ENCODE measurements around the gene SEPTIN5. TPM values are rescaled to one million over a fixed set of nuclear protein-coding genes. Genes with fewer than 3 reads are reported as not detected.

SEPTIN5 gene
- total RNA-seq, 1 experiment from 2014 or later: 2.0 TPM

DNA sequence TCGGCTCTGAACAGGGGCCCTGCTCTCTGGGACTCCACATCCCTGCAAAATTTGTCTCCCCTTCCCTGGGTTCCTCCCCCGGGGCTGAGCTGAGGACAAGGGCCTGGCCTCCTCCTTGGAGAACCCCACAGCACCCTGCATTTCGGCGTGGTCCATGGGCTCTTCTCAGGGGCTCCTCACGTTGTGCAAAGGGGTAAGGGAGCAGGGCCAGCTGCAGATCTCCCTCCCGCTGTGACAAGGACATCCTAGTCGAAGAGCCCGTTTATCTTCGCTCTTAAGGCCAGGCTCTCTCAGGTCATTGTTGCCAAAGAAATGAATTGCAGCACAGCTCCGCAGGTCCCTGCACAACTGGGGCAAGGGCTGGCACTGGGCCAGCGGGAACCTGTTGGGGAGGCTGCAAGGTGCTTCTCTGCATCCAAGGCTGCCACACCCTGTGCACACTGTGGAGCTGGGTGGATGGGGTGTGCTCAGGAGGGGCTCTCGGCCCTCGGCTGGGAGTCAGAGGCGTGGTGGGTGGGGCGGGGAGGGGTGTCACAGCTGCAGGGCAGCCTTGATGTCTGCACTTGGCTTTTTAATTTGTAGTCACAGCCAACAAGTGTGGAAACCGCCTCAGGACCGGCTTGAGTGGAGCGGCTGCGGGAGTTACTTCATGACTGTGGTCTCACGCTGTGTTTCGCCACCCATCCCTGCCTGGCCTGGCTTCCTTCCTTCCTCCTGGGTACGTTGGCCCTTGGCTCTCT lies 26.6 kb upstream of the SEPTIN5 start:
- ChIA-PET POLR2A (ENCODE audit: unreplicated experiment) (no interaction called here), CTCF (no interaction called here)
- H3K36me3 ChIP-seq (ENCODE audit: low read depth): no peaks in the 10 kb centered on the region
- DNase-seq: peak; percentile 57 to 78
- peaks cover 12% of the 10 kb centered on the region for H3F3A ChIP-seq (ENCODE audit: insufficient read depth, low read depth)
- no peaks in the 10 kb centered on the region for H3K27me3 ChIP-seq (ENCODE audit: insufficient read depth, low read depth)
- H3K27ac ChIP-seq: 0 out of 2 replicates have a peak overlapping the region, but pooled peaks have one; percentile 19
- no peak overlapping the region for H3K4me3 ChIP-seq
- no TSS peak for BruUV-seq (replicated peaks)
- H3K79me2 ChIP-seq (ENCODE audit: low read depth): no peaks in the 10 kb centered on the region
- no peaks in the 10 kb centered on the region for H4K20me1 ChIP-seq (ENCODE audit: insufficient read depth)
- peaks cover 39% of the 10 kb centered on the region for H3K4me1 ChIP-seq (replicated peaks; ENCODE audit: insufficient read depth)
- intact Hi-C loops (cut with micrococcal nuclease; ENCODE audit: unreplicated experiment): no loop called here
- no peaks in the 10 kb centered on the region for H3K9me3 ChIP-seq (ENCODE audit: insufficient read depth, low read depth)
- no peaks in the 10 kb centered on the region for H3K9me2 ChIP-seq (ENCODE audit: insufficient read depth)
- H2AFZ ChIP-seq: no peak overlapping the region
- H3K4me2 ChIP-seq: peak overlapping the region; percentile 42
- no peak for TF ChIP-seq EZH2 (IDR thresholded peaks at IDR 0.05; ENCODE audit: low read depth)
- TF ChIP-seq, protein P1, sequence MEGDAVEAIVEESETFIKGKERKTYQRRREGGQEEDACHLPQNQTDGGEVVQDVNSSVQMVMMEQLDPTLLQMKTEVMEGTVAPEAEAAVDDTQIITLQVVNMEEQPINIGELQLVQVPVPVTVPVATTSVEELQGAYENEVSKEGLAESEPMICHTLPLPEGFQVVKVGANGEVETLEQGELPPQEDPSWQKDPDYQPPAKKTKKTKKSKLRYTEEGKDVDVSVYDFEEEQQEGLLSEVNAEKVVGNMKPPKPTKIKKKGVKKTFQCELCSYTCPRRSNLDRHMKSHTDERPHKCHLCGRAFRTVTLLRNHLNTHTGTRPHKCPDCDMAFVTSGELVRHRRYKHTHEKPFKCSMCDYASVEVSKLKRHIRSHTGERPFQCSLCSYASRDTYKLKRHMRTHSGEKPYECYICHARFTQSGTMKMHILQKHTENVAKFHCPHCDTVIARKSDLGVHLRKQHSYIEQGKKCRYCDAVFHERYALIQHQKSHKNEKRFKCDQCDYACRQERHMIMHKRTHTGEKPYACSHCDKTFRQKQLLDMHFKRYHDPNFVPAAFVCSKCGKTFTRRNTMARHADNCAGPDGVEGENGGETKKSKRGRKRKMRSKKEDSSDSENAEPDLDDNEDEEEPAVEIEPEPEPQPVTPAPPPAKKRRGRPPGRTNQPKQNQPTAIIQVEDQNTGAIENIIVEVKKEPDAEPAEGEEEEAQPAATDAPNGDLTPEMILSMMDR (conservative IDR thresholded peaks at IDR 0.05): no peak

DNA sequence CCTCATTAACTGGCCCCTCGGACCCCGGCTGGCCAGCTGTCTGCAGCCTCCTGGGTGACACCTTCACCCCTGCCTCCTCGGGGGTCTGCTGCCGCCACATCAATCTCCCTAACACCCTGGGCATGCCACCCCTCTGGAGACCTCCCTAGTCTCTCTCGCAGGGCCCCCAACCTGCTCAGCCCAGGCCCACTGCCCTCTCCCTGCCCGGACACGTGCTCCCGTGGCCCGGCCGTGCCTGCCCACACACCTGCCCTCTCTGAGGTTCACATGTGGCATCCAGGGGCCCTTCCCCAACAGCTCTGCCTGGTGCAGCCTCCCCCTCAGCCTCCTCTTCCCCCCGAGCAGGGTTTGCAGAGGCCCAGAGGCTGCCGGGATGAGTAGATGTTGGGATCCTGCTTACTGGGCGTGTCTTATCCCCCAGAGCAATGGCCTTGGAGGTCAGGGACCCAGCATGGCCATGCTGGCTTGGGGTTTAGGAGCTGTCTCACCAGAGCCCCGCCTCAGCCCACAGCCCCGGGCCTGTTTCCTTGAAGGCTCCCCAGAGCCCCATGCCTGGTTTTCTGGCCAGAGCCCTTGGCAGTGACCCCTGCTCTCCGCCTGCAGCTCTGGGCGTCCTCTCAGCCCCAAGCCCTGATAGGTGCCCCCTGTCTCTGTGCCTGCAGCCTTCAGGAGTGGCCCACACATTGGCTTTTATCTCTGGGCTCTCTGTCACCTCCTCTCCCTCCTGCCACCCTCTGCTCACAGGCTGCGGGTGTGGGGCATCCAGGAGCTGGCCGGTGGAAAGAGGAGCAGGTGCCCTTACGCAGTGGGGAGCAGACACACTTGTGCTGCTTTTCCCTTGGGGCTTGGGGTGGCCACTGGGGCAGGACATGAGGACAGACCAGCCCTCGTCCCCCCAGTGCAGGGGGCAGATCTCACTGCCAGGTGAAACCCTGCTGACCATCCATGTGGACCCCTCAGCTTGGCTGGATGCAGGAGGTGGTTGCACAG lies 25.7 kb upstream of the SEPTIN5 start:
- H3K27ac ChIP-seq: 0 out of 2 replicates have a peak overlapping the region, but pooled peaks have one; percentile 19
- BruUV-seq (replicated peaks): no TSS peak

DNA sequence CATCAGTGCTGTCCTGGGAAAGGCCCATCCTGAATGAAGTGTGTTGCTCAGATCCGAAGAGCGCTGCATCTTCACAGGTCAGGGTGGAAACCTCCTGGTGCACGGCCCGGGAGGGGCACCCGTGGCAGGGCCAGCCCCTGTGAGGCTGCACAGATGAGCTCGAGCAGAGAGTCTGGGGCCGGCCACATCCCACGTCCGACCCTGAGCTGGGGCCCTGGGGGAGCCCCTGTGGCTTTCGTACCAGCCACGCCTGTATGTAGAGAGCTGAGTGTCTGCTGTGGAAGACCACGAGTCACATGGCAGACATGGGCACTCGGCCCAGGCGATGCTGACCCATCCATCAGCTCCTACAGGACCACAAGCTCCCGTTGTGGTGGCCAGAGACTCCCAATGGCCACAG lies 24.9 kb upstream of the SEPTIN5 start:
- no peaks in the 10 kb centered on the region for H4K20me1 ChIP-seq (ENCODE audit: insufficient read depth)
- intact Hi-C loops (cut with micrococcal nuclease; ENCODE audit: unreplicated experiment): no loop called here
- no TSS peak for BruUV-seq (replicated peaks)
- no peak overlapping the region for H3K27ac ChIP-seq
- H3K9me2 ChIP-seq (ENCODE audit: insufficient read depth): no peaks in the 10 kb centered on the region
- no peak for TF ChIP-seq EZH2 (IDR thresholded peaks at IDR 0.05; ENCODE audit: low read depth)
- no peaks in the 10 kb centered on the region for H3K36me3 ChIP-seq (ENCODE audit: low read depth)
- H3K9me3 ChIP-seq (ENCODE audit: insufficient read depth, low read depth): no peaks in the 10 kb centered on the region
- ChIA-PET CTCF (interaction anchor here (0.6 kb wide), 1 partner anchor 186 kb away, joined by 3 read pairs; no protein-coding TSS in a partner anchor), POLR2A (ENCODE audit: unreplicated experiment) (no interaction called here)
- H2AFZ ChIP-seq: no peak overlapping the region
- H3K4me1 ChIP-seq (replicated peaks; ENCODE audit: insufficient read depth): peaks cover 39% of the 10 kb centered on the region
- H3K4me3 ChIP-seq: no peak overlapping the region
- no peaks in the 10 kb centered on the region for H3K79me2 ChIP-seq (ENCODE audit: low read depth)
- H3K27me3 ChIP-seq (ENCODE audit: insufficient read depth, low read depth): no peaks in the 10 kb centered on the region
- H3K4me2 ChIP-seq: no peak overlapping the region
- peaks cover 12% of the 10 kb centered on the region for H3F3A ChIP-seq (ENCODE audit: insufficient read depth, low read depth)
- DNase-seq: no peak

More for the DNA sequence above, 25.7 kb upstream of the SEPTIN5 start:
- no peak for TF ChIP-seq EZH2 (IDR thresholded peaks at IDR 0.05; ENCODE audit: low read depth)
- TF ChIP-seq, protein P1 (conservative IDR thresholded peaks at IDR 0.05): no peak
- Histone ChIP-seq H3K9me2 (ENCODE audit: insufficient read depth) (no peaks in the 10 kb centered on the region), H2AFZ (no peak overlapping the region), H3K27me3 (ENCODE audit: insufficient read depth, low read depth) (no peaks in the 10 kb centered on the region), H3K4me2 (peak overlapping the region; percentile 42), H3K4me3 (no peak overlapping the region), H3F3A (ENCODE audit: insufficient read depth, low read depth) (peaks cover 12% of the 10 kb centered on the region), H3K79me2 (ENCODE audit: low read depth) (no peaks in the 10 kb centered on the region), H3K36me3 (ENCODE audit: low read depth) (no peaks in the 10 kb centered on the region), H3K4me1 (replicated peaks; ENCODE audit: insufficient read depth) (peaks cover 39% of the 10 kb centered on the region), H3K9me3 (ENCODE audit: insufficient read depth, low read depth) (no peaks in the 10 kb centered on the region), H4K20me1 (ENCODE audit: insufficient read depth) (no peaks in the 10 kb centered on the region)
- intact Hi-C loops (cut with micrococcal nuclease; ENCODE audit: unreplicated experiment): no loop called here
- CTCF ChIA-PET: no interaction called here
- no peak for DNase-seq
- POLR2A ChIA-PET (ENCODE audit: unreplicated experiment): no interaction called here

All from PC-9 (cell line).